DND-41 (cell line): ENCODE data around the gene NEU1.

Experiments used
- ATAC-seq: fragments of 200-7000 bp; cut with Tn5 transposase; 3 replicates; pipeline ENCODE4 v1.9.1; 2021; ENCODE audit warnings: low read depth; ENCODE audit not compliant: insufficient read depth
- DNase-seq: peaks from one replicate; pipeline ENCODE4 v3.0.0-alpha.2; 2020
- H2AFZ ChIP-seq: 2 replicates; pipeline ENCODE4 v1.6.0; 2012; ENCODE audit warnings: low read depth, low read length
- H3K27ac ChIP-seq: 2 replicates; pipeline ENCODE4 v1.5.1; 2012; ENCODE audit warnings: low read length, inconsistent platforms
- H3K27me3 ChIP-seq: fragments of 200-600 bp; sonication (generic); 2 replicates; pipeline ENCODE4 v1.6.0; 2012; ENCODE audit warnings: low read length, mild to moderate bottlenecking, inconsistent platforms; ENCODE audit not compliant: insufficient read depth, poor library complexity
- H3K36me3 ChIP-seq: 2 replicates; pipeline ENCODE4 v1.5.1; 2012; ENCODE audit warnings: low read length, inconsistent platforms; ENCODE audit not compliant: insufficient read depth
- H3K4me1 ChIP-seq: 2 replicates; pipeline ENCODE4 v1.5.1; 2012; ENCODE audit warnings: mild to moderate bottlenecking, low read length; ENCODE audit not compliant: insufficient read depth
- H3K4me2 ChIP-seq: 2 replicates; pipeline ENCODE4 v1.6.0; 2012; ENCODE audit warnings: mild to moderate bottlenecking, moderate library complexity, low read length, inconsistent platforms; ENCODE audit not compliant: insufficient read depth
- H3K4me3 ChIP-seq, 2 experiments: fragments of 200-600 bp in 1 of 2; shearing (Covaris generic) in 1 of 2; 2 replicates each; pipeline ENCODE4 v1.5.1; 2012 to 2016; ENCODE audit warnings: inconsistent platforms in 2 of 2, low read length in 2 of 2, mild to moderate bottlenecking in 2 of 2, low read depth in 1 of 2, moderate library complexity in 1 of 2
- H3K79me2 ChIP-seq: 2 replicates; pipeline ENCODE4 v1.6.0; 2012; ENCODE audit warnings: low read length, inconsistent platforms; ENCODE audit not compliant: insufficient read depth
- H3K9ac ChIP-seq: 2 replicates; pipeline ENCODE4 v1.6.0; 2012; ENCODE audit warnings: low read depth, mild to moderate bottlenecking, inconsistent platforms, low read length, moderate library complexity
- H3K9me3 ChIP-seq: 2 replicates; pipeline ENCODE4 v1.5.1; 2012; ENCODE audit warnings: low read length, moderate library complexity, mild to moderate bottlenecking, inconsistent platforms; ENCODE audit not compliant: insufficient read depth, severe bottlenecking
- H4K20me1 ChIP-seq: 2 replicates; pipeline ENCODE4 v1.6.0; 2012; ENCODE audit warnings: low read length; ENCODE audit not compliant: insufficient read depth
- CTCF ChIP-seq: IDR thresholded peaks from 2 replicates; pipeline ENCODE4 v1.5.1; 2012; ENCODE audit warnings: borderline replicate concordance, low read length, moderate library complexity, mild to moderate bottlenecking; ENCODE audit not compliant: poor library complexity, severe bottlenecking; ENCODE audit errors: extremely low read depth
- EZH2 ChIP-seq: IDR thresholded peaks from 3 replicates; pipeline ENCODE4 v1.6.1; 2012; ENCODE audit warnings: borderline replicate concordance, low read depth, mild to moderate bottlenecking, moderate library complexity, low read length, inconsistent platforms; ENCODE audit not compliant: severe bottlenecking

Gene NEU1

GRCh38 chr6:31900917-31901414 lies 38.3 kb upstream of the NEU1 start:
- H3K36me3 ChIP-seq = peaks cover 18% of the 10 kb centered on the region
- no peak for DNase-seq
- peaks cover 2% of the 10 kb centered on the region for H3K27me3 ChIP-seq
- TF ChIP-seq CTCF (no peak), EZH2 (no peak)
- no peak overlapping the region for H2AFZ ChIP-seq
- peak overlapping the region; percentile 80; the same call in 1 of the 2 replicates for H3K27ac ChIP-seq
- peak overlapping the region; percentile 73 for H3K9ac ChIP-seq
- peak overlapping the region; percentile 43 to 74; a peak in 3 of 4 replicates for H3K4me3 ChIP-seq
- ATAC-seq = no peak
- H3K9me3 ChIP-seq = no peaks in the 10 kb centered on the region
- H3K79me2 ChIP-seq = peaks cover 53% of the 10 kb centered on the region
- peaks cover 51% of the 10 kb centered on the region for H3K4me1 ChIP-seq
- H4K20me1 ChIP-seq = peaks cover 3% of the 10 kb centered on the region; the same call in 1 of the 2 replicates
- peak overlapping the region; percentile 92 for H3K4me2 ChIP-seq

GRCh38 chr6:31899882-31900722 lies 37.5 kb upstream of the NEU1 start:
- ATAC-seq = no peak
- Histone ChIP-seq H3K4me3 (peak overlapping the region in 1 of 2 experiments; percentile 25; a peak in 1 of 4 replicates), H3K9ac (peak overlapping the region; percentile 79; the same call in 1 of the 2 replicates), H3K4me2 (peak overlapping the region; percentile 88), H3K27ac (no peak overlapping the region), H2AFZ (no peak overlapping the region), H3K79me2 (peaks cover 60% of the 10 kb centered on the region), H3K27me3 (no peaks in the 10 kb centered on the region), H4K20me1 (peaks cover 3% of the 10 kb centered on the region; the same call in 1 of the 2 replicates), H3K4me1 (peaks cover 52% of the 10 kb centered on the region), H3K36me3 (peaks cover 27% of the 10 kb centered on the region), H3K9me3 (no peaks in the 10 kb centered on the region)
- peak; percentile 15 for DNase-seq
- TF ChIP-seq CTCF (no peak), EZH2 (no peak)

GRCh38 chr6:31899215-31899614 lies 36.6 kb upstream of the NEU1 start:
- H3K4me2 ChIP-seq = peak overlapping the region; percentile 88
- H3K4me3 ChIP-seq = peak overlapping the region in 1 of 2 experiments; percentile 78; a peak in 1 of 4 replicates

More at GRCh38 chr6:31899215-31899614, 36.6 kb upstream of the NEU1 start:
- no peak for DNase-seq
- Histone ChIP-seq H3K4me1 (peaks cover 52% of the 10 kb centered on the region), H4K20me1 (peaks cover 3% of the 10 kb centered on the region; the same call in 1 of the 2 replicates), H3K27me3 (no peaks in the 10 kb centered on the region), H3K9ac (peak overlapping the region; percentile 79), H3K79me2 (peaks cover 63% of the 10 kb centered on the region), H3K9me3 (no peaks in the 10 kb centered on the region), H3K27ac (no peak overlapping the region), H2AFZ (no peak overlapping the region), H3K36me3 (peaks cover 36% of the 10 kb centered on the region)
- TF ChIP-seq EZH2 (no peak), CTCF (no peak)
- no peak for ATAC-seq
